GM23338 (cell line): ENCODE measurements around the gene IL1RAPL2.

ENCODE experiments used
- CREB1 ChIP-seq: fragments of 250-450 bp; sonication (Bioruptor Pico); IDR thresholded peaks from 2 replicates; pipeline ENCODE4 v1.5.0; 2020; ENCODE audit warnings: low read depth, mild to moderate bottlenecking, moderate library complexity
- CTCF ChIP-seq, 2 experiments: fragments of 200-600 bp in 1 of 2; sonication (generic) in 1 of 2; conservative IDR thresholded peaks; 2 replicates each; pipeline versions ENCODE4 v1.5.1 to v1.6.1; 2016 to 2017; ENCODE audit warnings: antibody characterized with exemption in 2 of 2, low read depth in 2 of 2, mild to moderate bottlenecking in 2 of 2, moderate library complexity in 1 of 2
- ETS1 ChIP-seq: IDR thresholded peaks from 2 replicates; pipeline ENCODE4 v1.6.1; 2016; ENCODE audit warnings: antibody characterized with exemption
- EZH2 ChIP-seq: fragments of 200-600 bp; sonication (generic); IDR thresholded peaks from one replicate; pipeline ENCODE4 v1.8.0; 2017; ENCODE audit warnings: antibody characterized with exemption, mild to moderate bottlenecking, low read depth; ENCODE audit not compliant: unreplicated experiment
- EZH2phosphoT487 ChIP-seq: fragments of 200-600 bp; sonication (generic); IDR thresholded peaks from one replicate; pipeline ENCODE4 v1.8.1; 2018; ENCODE audit warnings: antibody characterized with exemption; ENCODE audit not compliant: unreplicated experiment
- NANOG ChIP-seq: IDR thresholded peaks from 2 replicates; pipeline ENCODE4 v1.6.1; 2016; ENCODE audit warnings: antibody characterized with exemption, borderline replicate concordance
- POLR2AphosphoS5 ChIP-seq: IDR thresholded peaks from 2 replicates; pipeline ENCODE4 v1.6.1; 2016; ENCODE audit warnings: antibody characterized with exemption, low read depth
- REST ChIP-seq: IDR thresholded peaks from one replicate; pipeline ENCODE4 v1.6.1; 2018; ENCODE audit warnings: antibody characterized with exemption; ENCODE audit not compliant: unreplicated experiment
- STAT1 ChIP-seq: IDR thresholded peaks from one replicate; pipeline ENCODE4 v1.6.1; 2016; ENCODE audit warnings: antibody characterized with exemption; ENCODE audit not compliant: unreplicated experiment

GRCh38 chrX:105495376-105495775, 929.4 kb downstream of the IL1RAPL2 start:
- TF ChIP-seq EZH2 (no peak), CTCF (conservative IDR thresholded peaks at IDR 0.05; ENCODE audit: low read depth in 2 of 2) (no peak), POLR2AphosphoS5 (no peak), REST (no peak), EZH2phosphoT487 (no peak), CREB1 (CRISPR knock-in tag) (no peak), ETS1 (no peak), NANOG (no peak), STAT1 (no peak)
